Spinal cord (tissue), 10 donors: ENCODE measurements around the gene LVRN. TPM values are rescaled to one million over a fixed set of nuclear protein-coding genes. Genes with fewer than 3 reads are reported as not detected.

Source experiments
- DNase-seq, 6 donors: peaks; one replicate each; pipeline versions ENCODE4 v3.0.0 to v3.0.0-alpha.2; 2013 to 2015; ENCODE audit warnings: low spot score in 6 of 6, low read depth in 4 of 6
- H3K27ac ChIP-seq: one replicate; pipeline ENCODE4 v1.5.1; 2013; ENCODE audit warnings: low read depth, low read length, control low read depth
- H3K27me3 ChIP-seq: one replicate; pipeline ENCODE4 v1.6.1; 2013; ENCODE audit warnings: low read length; ENCODE audit not compliant: control insufficient read depth, insufficient read depth
- H3K36me3 ChIP-seq: one replicate; pipeline ENCODE4 v1.6.1; 2013; ENCODE audit warnings: low read length; ENCODE audit not compliant: control insufficient read depth, insufficient read depth
- H3K4me1 ChIP-seq: one replicate; pipeline ENCODE4 v1.6.1; 2013; ENCODE audit warnings: low read length; ENCODE audit not compliant: control insufficient read depth, insufficient read depth
- H3K4me3 ChIP-seq: one replicate; pipeline ENCODE4 v1.5.1; 2013; ENCODE audit warnings: low read depth, low read length, control low read depth
- H3K9me3 ChIP-seq: one replicate; pipeline ENCODE4 v1.6.1; 2013; ENCODE audit warnings: low read length; ENCODE audit not compliant: control insufficient read depth, insufficient read depth
- WGBS: methylation state at CpG from one replicate; pipeline ENCODE4 v1.1.5; 2013; ENCODE audit warnings: missing lambda C conversion rate; ENCODE audit not compliant: insufficient coverage; 5-methylcytosine and 5-hydroxymethylcytosine counted together
- polyA plus RNA-seq, 2 donors: library from polyadenylated mRNA; unstranded; fragments of 120-200 nt; gene quantifications; one replicate each; pipeline ENCODE4 v1.2.1, GENCODE V29; 2013; ENCODE audit not compliant: insufficient read length in 2 of 2
- total RNA-seq, 2 donors: library from RNA; depleted of rRNA in 1 of 2; stranded (reverse); fragments of 120-200 nt in 1 of 2; fragments of >200 nt in 1 of 2; gene quantifications; one replicate each; pipeline versions ENCODE4 v1.2.3 to v1.2.4, GENCODE V29; 2013 to 2014
- donor health status: healthy.

LVRN gene
- total and polyA plus RNA-seq, 4 donors, result 0.61 to 1.9 (median 1.2) TPM

GRCh38 chr5:116044073-116044472 lies 81.8 kb downstream of the LVRN start:
- WGBS, result no CpG with 5 or more reads among the region's 3 CpGs
- Histone ChIP-seq H3K4me1 (no peaks in the 10 kb centered on the region), H3K4me3 (no peak overlapping the region), H3K36me3 (no peaks in the 10 kb centered on the region), H3K27me3 (no peaks in the 10 kb centered on the region), H3K9me3 (no peaks in the 10 kb centered on the region), H3K27ac (no peak overlapping the region)
- no peak for DNase-seq

GRCh38 chr5:116045821-116046220 lies 83.5 kb downstream of the LVRN start:
- no peak for DNase-seq
- H3K27ac ChIP-seq, result no peak overlapping the region
- H3K9me3 ChIP-seq, result no peaks in the 10 kb centered on the region
- H3K36me3 ChIP-seq, result no peaks in the 10 kb centered on the region
- no peak overlapping the region for H3K4me3 ChIP-seq
- no CpG with 5 or more reads among the region's 2 CpGs for WGBS
- no peaks in the 10 kb centered on the region for H3K4me1 ChIP-seq
- no peaks in the 10 kb centered on the region for H3K27me3 ChIP-seq

GRCh38 chr5:116046261-116046660 lies 84.0 kb downstream of the LVRN start:
- H3K27me3 ChIP-seq, result no peaks in the 10 kb centered on the region
- WGBS, result no CpG with 5 or more reads among the region's 3 CpGs

GRCh38 chr5:116046823-116047222 lies 84.5 kb downstream of the LVRN start:
- Histone ChIP-seq H3K4me1 (no peaks in the 10 kb centered on the region), H3K36me3 (no peaks in the 10 kb centered on the region), H3K27me3 (no peaks in the 10 kb centered on the region), H3K9me3 (no peaks in the 10 kb centered on the region), H3K4me3 (no peak overlapping the region), H3K27ac (no peak overlapping the region)
- DNase-seq, result no peak
- 88% methylated on average over 1 of the region's 2 CpGs for WGBS

More at GRCh38 chr5:116046261-116046660, 84.0 kb downstream of the LVRN start:
- Histone ChIP-seq H3K9me3 (no peaks in the 10 kb centered on the region), H3K4me1 (no peaks in the 10 kb centered on the region), H3K4me3 (no peak overlapping the region), H3K27ac (no peak overlapping the region), H3K36me3 (no peaks in the 10 kb centered on the region)
- DNase-seq, result no peak

- 93% methylated on average over 11 of the region's 13 CpGs for WGBS
- no peaks in the 10 kb centered on the region for H3K36me3 ChIP-seq
- no peaks in the 10 kb centered on the region for H3K27me3 ChIP-seq
- no peak overlapping the region for H3K4me3 ChIP-seq
- no peaks in the 10 kb centered on the region for H3K9me3 ChIP-seq
- no peak overlapping the region for H3K27ac ChIP-seq
- DNase-seq, result no peak
- H3K4me1 ChIP-seq, result no peaks in the 10 kb centered on the region
These were observed 96.2 kb downstream of the LVRN start for GRCh38 chr5:116058346-116058936.

- no peak for DNase-seq
- no peaks in the 10 kb centered on the region for H3K27me3 ChIP-seq
- no peaks in the 10 kb centered on the region for H3K4me1 ChIP-seq
- H3K36me3 ChIP-seq, result no peaks in the 10 kb centered on the region
- no peaks in the 10 kb centered on the region for H3K9me3 ChIP-seq
- no peak overlapping the region for H3K4me3 ChIP-seq
- H3K27ac ChIP-seq, result no peak overlapping the region
- no CpG with 5 or more reads among the region's 2 CpGs for WGBS
These were observed 100.1 kb downstream of the LVRN start for GRCh38 chr5:116062352-116062751.

GRCh38 chr5:116063950-116064349 lies 101.7 kb downstream of the LVRN start:
- peak in 1 of 6 donors; percentile 24 for DNase-seq
- Histone ChIP-seq H3K4me1 (no peaks in the 10 kb centered on the region), H3K27ac (no peak overlapping the region), H3K36me3 (no peaks in the 10 kb centered on the region), H3K9me3 (no peaks in the 10 kb centered on the region), H3K4me3 (no peak overlapping the region), H3K27me3 (no peaks in the 10 kb centered on the region)
- 82% methylated on average over 2 of the region's 3 CpGs for WGBS

GRCh38 chr5:116068028-116068632 lies 105.9 kb downstream of the LVRN start:
- Histone ChIP-seq H3K4me1 (no peaks in the 10 kb centered on the region), H3K27me3 (peaks cover 2% of the 10 kb centered on the region), H3K9me3 (no peaks in the 10 kb centered on the region), H3K27ac (no peak overlapping the region), H3K4me3 (no peak overlapping the region), H3K36me3 (no peaks in the 10 kb centered on the region)
- DNase-seq, result peak; percentile 26 to 88 (median 56)
- WGBS, result 55% methylated on average over 3 of the region's 4 CpGs

DNA sequence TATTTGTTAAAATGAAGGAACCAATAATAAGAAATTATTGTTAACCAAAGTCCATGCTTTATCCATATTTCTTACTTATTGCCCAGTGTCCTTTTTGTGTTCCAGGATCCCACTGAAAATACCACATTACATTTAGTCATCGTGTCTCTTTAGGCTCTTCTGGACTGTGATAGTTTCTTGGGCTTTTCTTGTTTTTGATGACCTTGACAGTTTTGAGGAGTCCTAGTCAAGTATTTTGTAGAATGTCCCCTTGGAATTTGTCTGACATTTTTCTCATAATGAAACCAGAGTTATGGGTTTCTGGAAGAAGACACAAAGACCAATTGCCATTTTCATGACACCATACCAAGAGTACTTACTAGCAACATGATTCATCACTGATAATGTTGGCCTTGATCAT lies 108.9 kb downstream of the LVRN start:
- Histone ChIP-seq H3K27me3 (peaks cover 2% of the 10 kb centered on the region), H3K4me1 (no peaks in the 10 kb centered on the region), H3K4me3 (no peak overlapping the region), H3K27ac (no peak overlapping the region), H3K9me3 (no peaks in the 10 kb centered on the region), H3K36me3 (no peaks in the 10 kb centered on the region)
- DNase-seq, result no peak
- WGBS, result no CpG with 5 or more reads among the region's 1 CpG

GRCh38 chr5:116075191-116075831 lies 113.0 kb downstream of the LVRN start:
- DNase-seq, result no peak
- no peaks in the 10 kb centered on the region for H3K27me3 ChIP-seq
- H3K36me3 ChIP-seq, result no peaks in the 10 kb centered on the region
- 64% methylated on average over 3 of the region's 6 CpGs for WGBS
- H3K27ac ChIP-seq, result no peak overlapping the region
- H3K4me3 ChIP-seq, result no peak overlapping the region
- H3K4me1 ChIP-seq, result no peaks in the 10 kb centered on the region
- no peaks in the 10 kb centered on the region for H3K9me3 ChIP-seq
